Mesangial cell (primary cell): ENCODE data around the gene GRIP1. TPM values are rescaled to one million over a fixed set of nuclear protein-coding genes. Genes with fewer than 3 reads are reported as not detected.

Source experiments
- total RNA-seq: library from RNA; depleted of rRNA; stranded (reverse); fragments of >200 nt; gene quantifications from 2 replicates; pipeline ENCODE4 v1.2.3, GENCODE V29; 2015

Gene GRIP1, protein sequence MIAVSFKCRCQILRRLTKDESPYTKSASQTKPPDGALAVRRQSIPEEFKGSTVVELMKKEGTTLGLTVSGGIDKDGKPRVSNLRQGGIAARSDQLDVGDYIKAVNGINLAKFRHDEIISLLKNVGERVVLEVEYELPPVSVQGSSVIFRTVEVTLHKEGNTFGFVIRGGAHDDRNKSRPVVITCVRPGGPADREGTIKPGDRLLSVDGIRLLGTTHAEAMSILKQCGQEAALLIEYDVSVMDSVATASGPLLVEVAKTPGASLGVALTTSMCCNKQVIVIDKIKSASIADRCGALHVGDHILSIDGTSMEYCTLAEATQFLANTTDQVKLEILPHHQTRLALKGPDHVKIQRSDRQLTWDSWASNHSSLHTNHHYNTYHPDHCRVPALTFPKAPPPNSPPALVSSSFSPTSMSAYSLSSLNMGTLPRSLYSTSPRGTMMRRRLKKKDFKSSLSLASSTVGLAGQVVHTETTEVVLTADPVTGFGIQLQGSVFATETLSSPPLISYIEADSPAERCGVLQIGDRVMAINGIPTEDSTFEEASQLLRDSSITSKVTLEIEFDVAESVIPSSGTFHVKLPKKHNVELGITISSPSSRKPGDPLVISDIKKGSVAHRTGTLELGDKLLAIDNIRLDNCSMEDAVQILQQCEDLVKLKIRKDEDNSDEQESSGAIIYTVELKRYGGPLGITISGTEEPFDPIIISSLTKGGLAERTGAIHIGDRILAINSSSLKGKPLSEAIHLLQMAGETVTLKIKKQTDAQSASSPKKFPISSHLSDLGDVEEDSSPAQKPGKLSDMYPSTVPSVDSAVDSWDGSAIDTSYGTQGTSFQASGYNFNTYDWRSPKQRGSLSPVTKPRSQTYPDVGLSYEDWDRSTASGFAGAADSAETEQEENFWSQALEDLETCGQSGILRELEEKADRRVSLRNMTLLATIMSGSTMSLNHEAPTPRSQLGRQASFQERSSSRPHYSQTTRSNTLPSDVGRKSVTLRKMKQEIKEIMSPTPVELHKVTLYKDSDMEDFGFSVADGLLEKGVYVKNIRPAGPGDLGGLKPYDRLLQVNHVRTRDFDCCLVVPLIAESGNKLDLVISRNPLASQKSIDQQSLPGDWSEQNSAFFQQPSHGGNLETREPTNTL
- 2.4 and 7.1 TPM in 2 replicates for total RNA-seq

DNA sequence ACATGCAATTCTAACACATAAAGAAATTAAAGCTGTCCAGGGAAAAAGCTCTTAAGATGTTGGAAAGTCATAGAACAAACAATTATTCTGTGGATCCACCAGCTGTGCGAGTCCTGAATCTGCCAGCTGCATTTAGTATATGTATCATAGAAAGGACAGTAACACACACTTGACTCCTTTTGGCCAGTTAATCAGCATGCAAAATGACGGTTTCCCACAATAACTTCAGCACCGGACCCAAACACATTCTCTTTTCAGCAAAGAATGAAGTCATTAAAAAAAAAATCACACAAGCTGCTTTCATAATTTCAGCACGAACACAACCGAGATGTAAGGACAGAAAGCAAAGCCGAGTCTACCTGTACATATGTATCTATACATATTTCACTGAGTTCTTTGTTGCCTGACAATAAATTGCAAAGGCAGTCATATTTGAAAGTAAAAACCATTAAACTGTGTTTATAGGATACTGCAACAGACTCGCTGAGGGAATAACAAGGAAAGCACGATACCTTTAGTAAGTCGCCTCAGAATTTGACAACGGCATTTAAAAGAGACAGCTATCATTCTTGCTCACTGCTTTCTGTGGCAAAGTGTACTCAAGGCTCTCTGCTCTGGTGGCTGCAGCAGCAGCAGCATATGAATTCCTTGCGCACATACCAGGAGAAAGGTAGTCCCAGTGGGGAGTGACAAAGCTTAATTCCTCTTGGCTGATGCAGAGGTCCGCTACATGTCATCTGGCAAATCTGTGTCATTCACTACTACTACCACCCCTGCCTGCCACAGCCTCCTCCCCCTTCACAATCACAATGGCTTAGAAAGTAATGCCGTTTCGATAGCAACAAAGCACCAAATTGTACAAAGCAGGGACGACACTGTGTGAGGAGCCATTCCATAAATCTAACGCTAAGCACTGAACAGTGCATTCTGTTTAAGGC, at the start of gene GRIP1:
GRIP1 (minus strand) TSS at position 739 of the 938 bp plus-strand sequence; CDS start at position 567, 172 bp downstream.

DNA sequence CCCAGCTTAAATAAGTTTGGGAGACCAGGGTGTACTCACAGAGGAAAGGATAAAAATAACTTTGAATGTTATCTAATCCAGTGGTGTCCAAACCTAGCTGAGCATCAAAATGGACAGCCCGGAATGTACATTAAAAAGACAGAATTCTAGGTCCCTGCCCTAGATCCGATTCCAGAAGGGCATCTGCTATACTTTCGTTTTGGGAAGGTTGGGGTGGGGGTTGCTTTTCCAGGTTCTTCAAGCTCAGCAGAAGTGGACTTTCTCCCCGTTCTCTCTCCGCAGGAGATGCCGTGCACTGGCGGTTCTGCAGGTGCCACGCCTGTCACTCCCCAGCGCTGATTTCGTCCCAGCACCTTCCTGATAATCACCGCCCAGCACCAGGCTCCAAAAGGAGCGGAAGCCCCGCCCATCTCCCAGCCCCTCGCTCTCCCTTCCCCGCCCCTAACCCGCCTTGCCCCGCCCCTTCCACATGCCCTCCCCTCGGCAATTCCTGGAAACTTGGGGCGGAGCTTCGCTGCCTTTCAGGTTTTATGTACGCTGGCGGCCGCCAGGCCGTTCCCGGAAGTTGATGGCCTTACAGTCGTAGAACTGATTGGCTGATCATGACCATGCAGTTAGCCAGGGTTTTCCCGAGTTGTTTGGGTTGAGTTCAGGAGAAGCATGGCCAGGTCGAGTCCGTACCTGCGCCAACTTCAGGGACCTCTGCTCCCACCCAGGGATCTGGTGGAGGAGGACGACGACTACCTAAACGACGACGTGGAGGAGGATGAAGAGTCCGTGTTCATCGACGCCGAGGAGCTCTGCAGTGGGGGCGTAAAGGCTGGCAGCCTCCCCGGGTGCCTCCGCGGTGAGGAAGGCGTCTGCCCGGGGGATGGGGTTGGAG, 376.7 kb downstream of the GRIP1 start, which contains the start of gene HELB:
HELB (plus strand) TSS at position 550 of the 883 bp plus-strand sequence; CDS start at position 661, 111 bp downstream.

